IMR-90 (cell line): ENCODE data around the gene TMEM181.

Experiments
- MXI1 ChIP-seq: IDR thresholded peaks from 2 replicates; pipeline ENCODE4 v1.6.1; 2012; ENCODE audit warnings: low read depth, mild to moderate bottlenecking, low read length, moderate library complexity, borderline replicate concordance
- NFE2L2 ChIP-seq: fragments of 150-350 bp; IDR thresholded peaks from 2 replicates; pipeline ENCODE4 v1.6.1; 2016; ENCODE audit warnings: low read depth, mild to moderate bottlenecking, low read length
- POLR2A ChIP-seq: IDR thresholded peaks from 2 replicates; pipeline ENCODE4 v1.6.1; 2012; ENCODE audit warnings: mild to moderate bottlenecking, low read depth, low read length
- RAD21 ChIP-seq: IDR thresholded peaks from 2 replicates; pipeline ENCODE4 v1.6.1; 2012; ENCODE audit warnings: low read length, improper control_type of control experiment
- RCOR1 ChIP-seq: IDR thresholded peaks from 2 replicates; pipeline ENCODE4 v1.6.1; 2012; ENCODE audit warnings: mild to moderate bottlenecking, low read length, improper control_type of control experiment; ENCODE audit not compliant: insufficient replicate concordance
- TF ChIP-seq, protein P1 (sequence below): conservative IDR thresholded peaks from 2 replicates; pipeline ENCODE4 v1.5.1; 2012; ENCODE audit warnings: mild to moderate bottlenecking, low read depth, low read length, improper control_type of control experiment
- TF ChIP-seq, protein P2 (sequence below): fragments of 150-350 bp; IDR thresholded peaks from 2 replicates; pipeline ENCODE4 v1.6.1; 2017; ENCODE audit warnings: mild to moderate bottlenecking, antibody characterized with exemption, low read length, low read depth

DNA sequence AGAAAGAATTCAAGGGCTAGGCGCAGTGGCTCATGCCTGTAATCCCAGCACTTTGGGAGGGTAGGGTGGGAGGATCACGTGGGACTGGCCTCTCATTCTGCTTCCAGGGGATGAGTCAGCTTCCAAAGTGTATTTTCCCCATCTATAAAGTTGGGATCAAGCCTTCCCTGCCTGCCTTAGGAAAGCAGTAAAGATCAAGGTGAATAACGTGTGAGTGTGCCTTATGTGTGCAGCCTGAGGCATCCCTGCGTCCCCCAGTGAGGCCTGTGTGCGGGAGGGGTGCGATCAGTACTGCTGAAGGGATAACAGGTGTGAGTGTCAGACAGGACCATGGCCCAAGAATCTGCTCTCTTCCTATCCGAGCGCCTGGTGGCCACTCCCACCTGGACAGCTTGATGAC, 26.8 kb downstream of the TMEM181 start:
- TF ChIP-seq, protein P1, sequence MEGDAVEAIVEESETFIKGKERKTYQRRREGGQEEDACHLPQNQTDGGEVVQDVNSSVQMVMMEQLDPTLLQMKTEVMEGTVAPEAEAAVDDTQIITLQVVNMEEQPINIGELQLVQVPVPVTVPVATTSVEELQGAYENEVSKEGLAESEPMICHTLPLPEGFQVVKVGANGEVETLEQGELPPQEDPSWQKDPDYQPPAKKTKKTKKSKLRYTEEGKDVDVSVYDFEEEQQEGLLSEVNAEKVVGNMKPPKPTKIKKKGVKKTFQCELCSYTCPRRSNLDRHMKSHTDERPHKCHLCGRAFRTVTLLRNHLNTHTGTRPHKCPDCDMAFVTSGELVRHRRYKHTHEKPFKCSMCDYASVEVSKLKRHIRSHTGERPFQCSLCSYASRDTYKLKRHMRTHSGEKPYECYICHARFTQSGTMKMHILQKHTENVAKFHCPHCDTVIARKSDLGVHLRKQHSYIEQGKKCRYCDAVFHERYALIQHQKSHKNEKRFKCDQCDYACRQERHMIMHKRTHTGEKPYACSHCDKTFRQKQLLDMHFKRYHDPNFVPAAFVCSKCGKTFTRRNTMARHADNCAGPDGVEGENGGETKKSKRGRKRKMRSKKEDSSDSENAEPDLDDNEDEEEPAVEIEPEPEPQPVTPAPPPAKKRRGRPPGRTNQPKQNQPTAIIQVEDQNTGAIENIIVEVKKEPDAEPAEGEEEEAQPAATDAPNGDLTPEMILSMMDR = no peak
- no peak for TF ChIP-seq MXI1
- no peak for TF ChIP-seq RAD21
- no peak for TF ChIP-seq NFE2L2
- TF ChIP-seq, protein P2, sequence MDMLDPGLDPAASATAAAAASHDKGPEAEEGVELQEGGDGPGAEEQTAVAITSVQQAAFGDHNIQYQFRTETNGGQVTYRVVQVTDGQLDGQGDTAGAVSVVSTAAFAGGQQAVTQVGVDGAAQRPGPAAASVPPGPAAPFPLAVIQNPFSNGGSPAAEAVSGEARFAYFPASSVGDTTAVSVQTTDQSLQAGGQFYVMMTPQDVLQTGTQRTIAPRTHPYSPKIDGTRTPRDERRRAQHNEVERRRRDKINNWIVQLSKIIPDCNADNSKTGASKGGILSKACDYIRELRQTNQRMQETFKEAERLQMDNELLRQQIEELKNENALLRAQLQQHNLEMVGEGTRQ = no peak
- no peak for TF ChIP-seq POLR2A
- TF ChIP-seq RCOR1 = no peak
